K562 (cell line): ENCODE measurements around the gene NIFK. TPM values are rescaled to one million over a fixed set of nuclear protein-coding genes. Genes with fewer than 3 reads are reported as not detected.

ENCODE experiments used
- AFF1 ChIP-seq, 2 experiments: fragments of 450-650 bp; IDR thresholded peaks; 2 replicates each; pipeline ENCODE4 v1.6.1; 2018; ENCODE audit warnings: mild to moderate bottlenecking in 2 of 2, low read depth in 1 of 2; ENCODE audit not compliant: partially characterized antibody in 2 of 2
- ARID3A ChIP-seq: IDR thresholded peaks from 2 replicates; pipeline ENCODE4 v1.6.1; 2012; ENCODE audit warnings: low read depth, low read length, improper control_type of control experiment, borderline replicate concordance
- CREM ChIP-seq: IDR thresholded peaks from 2 replicates; pipeline ENCODE4 v1.6.1; 2014; ENCODE audit warnings: antibody characterized with exemption, low read depth
- DNMT1 ChIP-seq: fragments of 450-650 bp; IDR thresholded peaks from 2 replicates; pipeline ENCODE4 v1.6.1; 2016; ENCODE audit warnings: antibody characterized with exemption, mild to moderate bottlenecking
- HLTF ChIP-seq: fragments of 450-650 bp; IDR thresholded peaks from 2 replicates; pipeline ENCODE4 v1.6.1; 2016
- MAX ChIP-seq: sonication (generic); formaldehyde crosslinking; IDR thresholded peaks from 2 replicates; pipeline ENCODE4 v1.9.0; 2022; ENCODE audit warnings: mild to moderate bottlenecking, missing genetic modification reagents
- PYGO2 ChIP-seq: fragments of 450-650 bp; IDR thresholded peaks from 2 replicates; pipeline ENCODE4 v1.6.1; 2016; ENCODE audit warnings: mild to moderate bottlenecking, missing genetic modification characterization, moderate library complexity, missing compliant biosample characterization
- TBL1XR1 ChIP-seq, 2 experiments: IDR thresholded peaks; 2 replicates each; pipeline ENCODE4 v1.6.1; 2012; ENCODE audit warnings: improper control_type of control experiment in 2 of 2, low read length in 2 of 2, mild to moderate bottlenecking in 1 of 2
- TCFL5 ChIP-seq: fragments of 250-450 bp; sonication (Bioruptor Pico); conservative IDR thresholded peaks from 2 replicates; pipeline ENCODE4 v1.6.1; 2021; ENCODE audit warnings: mild to moderate bottlenecking, moderate library complexity, matching md5 sums
- ZNF224 ChIP-seq: sonication (generic); formaldehyde crosslinking; IDR thresholded peaks from 2 replicates; pipeline ENCODE4 v1.8.0; 2022; ENCODE audit warnings: mild to moderate bottlenecking, missing genetic modification reagents
- ZNF76 ChIP-seq: fragments of 250-450 bp; sonication (Bioruptor Pico); IDR thresholded peaks from 2 replicates; pipeline ENCODE4 v1.4.0; 2020; ENCODE audit warnings: mild to moderate bottlenecking, moderate library complexity, borderline replicate concordance
- ZNF764 ChIP-seq: fragments of 250-450 bp; sonication (Bioruptor Pico); IDR thresholded peaks from 2 replicates; pipeline ENCODE4 v1.4.0; 2020; ENCODE audit warnings: low read depth, mild to moderate bottlenecking, moderate library complexity
- polyA plus RNA-seq, 8 experiments: library from polyadenylated mRNA; depleted of rRNA in 4 of 8; stranded (reverse) in 5 of 8; unstranded in 3 of 8; fragments of >200 nt; fragmentation: Nextera tagmentation in 2 of 8; fragmentation: Illumina TruSeq in 1 of 8; extraction: Ambion mirVana in 2 of 8; extraction: Trizol in 1 of 8; gene quantifications; 2 replicates each; pipeline versions ENCODE4 v1.2.1 to v1.2.3, GENCODE V29; 2011 to 2014; ENCODE audit warnings: inconsistent platforms in 1 of 8, missing spikeins in 1 of 8
- total RNA-seq, 7 experiments: library from RNA; depleted of rRNA in 6 of 7; stranded (reverse); fragments of >200 nt in 6 of 7; fragmentation: Illumina TruSeq in 2 of 7; extraction: Trizol in 2 of 7; gene quantifications; 2 replicates each; pipeline versions ENCODE4 v1.2.1 to v1.2.3, GENCODE V29; 2011 to 2021; ENCODE audit warnings: low replicate concordance in 1 of 7
- TF ChIP-seq, protein P1 (sequence below), 3 experiments: fragments of 200-800 bp in 1 of 3; fragments of 250-450 bp in 1 of 3; fragments of 450-650 bp in 1 of 3; sonication (Bioruptor Pico) in 1 of 3; sonication (Bioruptor generic) in 1 of 3; formaldehyde crosslinking in 1 of 3; IDR thresholded peaks; 2 replicates each; pipeline versions ENCODE4 v1.6.1 to v1.8.0; 2016 to 2022; ENCODE audit warnings: mild to moderate bottlenecking in 2 of 3, missing genetic modification characterization in 2 of 3, missing compliant biosample characterization in 1 of 3, moderate library complexity in 1 of 3
- TF ChIP-seq, protein P2 (sequence below): sonication (generic); formaldehyde crosslinking; IDR thresholded peaks from 2 replicates; pipeline ENCODE4 v1.8.1; 2022; ENCODE audit warnings: missing genetic modification reagents

NIFK gene
- total and polyA plus RNA-seq, 9 of the 15 experiments (the other 6 are each of a cell fraction or from before 2014, with no cell fraction given), result 60.2 to 426 (median 183) TPM

GRCh38 chr2:121736462-121737336 lies at the start of gene NIFK (continued):
- peak in 1 of 2 experiments; percentile 22 for TF ChIP-seq AFF1 (IDR thresholded peaks at IDR 0.05; ENCODE audit: low read depth in 1 of 2, partially characterized antibody in 2 of 2)
- TF ChIP-seq ZNF76 (CRISPR knock-in tag), result no peak; the same call in 1 of the 2 replicates
- TF ChIP-seq MAX (CRISPR knock-in tag), result peak; percentile 90
- no peak for TF ChIP-seq ARID3A
- no peak for TF ChIP-seq HLTF
- TF ChIP-seq, protein P1, sequence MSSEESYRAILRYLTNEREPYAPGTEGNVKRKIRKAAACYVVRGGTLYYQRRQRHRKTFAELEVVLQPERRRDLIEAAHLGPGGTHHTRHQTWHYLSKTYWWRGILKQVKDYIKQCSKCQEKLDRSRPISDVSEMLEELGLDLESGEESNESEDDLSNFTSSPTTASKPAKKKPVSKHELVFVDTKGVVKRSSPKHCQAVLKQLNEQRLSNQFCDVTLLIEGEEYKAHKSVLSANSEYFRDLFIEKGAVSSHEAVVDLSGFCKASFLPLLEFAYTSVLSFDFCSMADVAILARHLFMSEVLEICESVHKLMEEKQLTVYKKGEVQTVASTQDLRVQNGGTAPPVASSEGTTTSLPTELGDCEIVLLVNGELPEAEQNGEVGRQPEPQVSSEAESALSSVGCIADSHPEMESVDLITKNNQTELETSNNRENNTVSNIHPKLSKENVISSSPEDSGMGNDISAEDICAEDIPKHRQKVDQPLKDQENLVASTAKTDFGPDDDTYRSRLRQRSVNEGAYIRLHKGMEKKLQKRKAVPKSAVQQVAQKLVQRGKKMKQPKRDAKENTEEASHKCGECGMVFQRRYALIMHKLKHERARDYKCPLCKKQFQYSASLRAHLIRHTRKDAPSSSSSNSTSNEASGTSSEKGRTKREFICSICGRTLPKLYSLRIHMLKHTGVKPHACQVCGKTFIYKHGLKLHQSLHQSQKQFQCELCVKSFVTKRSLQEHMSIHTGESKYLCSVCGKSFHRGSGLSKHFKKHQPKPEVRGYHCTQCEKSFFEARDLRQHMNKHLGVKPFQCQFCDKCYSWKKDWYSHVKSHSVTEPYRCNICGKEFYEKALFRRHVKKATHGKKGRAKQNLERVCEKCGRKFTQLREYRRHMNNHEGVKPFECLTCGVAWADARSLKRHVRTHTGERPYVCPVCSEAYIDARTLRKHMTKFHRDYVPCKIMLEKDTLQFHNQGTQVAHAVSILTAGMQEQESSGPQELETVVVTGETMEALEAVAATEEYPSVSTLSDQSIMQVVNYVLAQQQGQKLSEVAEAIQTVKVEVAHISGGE (CRISPR knock-in tag; IDR thresholded peaks at IDR 0.05), result peak; percentile 59 to 95 (median 66); a peak in 5 of 6 replicates
- peak; percentile 88 for TF ChIP-seq CREM
- TF ChIP-seq PYGO2 (tag), result no peak
- TF ChIP-seq TCFL5 (CRISPR knock-in tag), result no peak
- 0 out of 2 replicates have a peak, but pooled peaks have one; percentile 28 for TF ChIP-seq ZNF764 (CRISPR knock-in tag)
- TF ChIP-seq ZNF224 (CRISPR knock-in tag), result no peak
- no peak for TF ChIP-seq DNMT1
- TF ChIP-seq TBL1XR1 (IDR thresholded peaks at IDR 0.05; ENCODE audit: low read length in 2 of 2), result no peak
- TF ChIP-seq, protein P2, sequence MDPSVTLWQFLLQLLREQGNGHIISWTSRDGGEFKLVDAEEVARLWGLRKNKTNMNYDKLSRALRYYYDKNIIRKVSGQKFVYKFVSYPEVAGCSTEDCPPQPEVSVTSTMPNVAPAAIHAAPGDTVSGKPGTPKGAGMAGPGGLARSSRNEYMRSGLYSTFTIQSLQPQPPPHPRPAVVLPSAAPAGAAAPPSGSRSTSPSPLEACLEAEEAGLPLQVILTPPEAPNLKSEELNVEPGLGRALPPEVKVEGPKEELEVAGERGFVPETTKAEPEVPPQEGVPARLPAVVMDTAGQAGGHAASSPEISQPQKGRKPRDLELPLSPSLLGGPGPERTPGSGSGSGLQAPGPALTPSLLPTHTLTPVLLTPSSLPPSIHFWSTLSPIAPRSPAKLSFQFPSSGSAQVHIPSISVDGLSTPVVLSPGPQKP (CRISPR knock-in tag), result no peak
